Smooth muscle cell of the brain vasculature (primary cell): ENCODE results near the gene CEP19.
"Not testable (repeated sequence)": the region's sequence is repeated elsewhere in the genome, so short reads cannot be mapped to it uniquely, and the experiment has no call there.

Experiments used
- DNase-seq: peaks from one replicate; pipeline ENCODE4 v3.0.0-alpha.2; 2012; ENCODE audit warnings: low read depth, low spot score

CEP19 gene

DNA sequence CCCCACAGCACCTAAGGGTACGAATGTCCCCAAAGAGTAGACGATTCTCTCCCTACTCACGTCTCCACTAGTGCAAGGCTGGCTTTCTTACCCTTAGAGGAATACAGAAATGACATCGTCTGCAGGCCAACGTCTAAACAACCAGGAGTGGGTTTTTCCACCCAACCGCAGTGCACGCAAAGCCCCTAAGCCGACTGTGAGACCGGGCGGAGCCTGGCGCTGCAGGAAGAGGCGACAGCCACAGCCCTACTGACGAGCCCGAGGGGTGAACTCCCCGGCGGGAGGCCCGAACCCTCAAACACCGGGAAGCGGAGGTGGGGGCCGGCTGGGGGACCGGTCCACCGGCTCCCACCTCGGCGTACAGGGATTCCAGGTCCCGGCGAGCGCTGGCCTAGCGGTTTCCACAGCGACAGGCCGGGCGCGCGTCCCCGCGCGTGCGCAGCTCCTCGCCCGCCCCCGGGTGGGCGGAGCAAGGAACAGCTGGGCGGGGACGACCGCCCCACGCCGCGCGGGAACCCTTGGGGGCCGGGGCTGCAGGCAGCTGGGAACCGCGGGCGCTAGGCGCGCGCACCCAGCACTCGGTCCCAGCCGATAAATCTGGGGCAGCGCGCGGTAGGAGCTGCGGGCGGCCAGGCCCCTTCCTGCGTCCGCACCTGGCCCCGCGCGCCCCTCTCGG, at the start of gene CEP19, which contains the start of gene PIGX:
TSS of gene CEP19 (minus strand) at position 413 of the 676 bp plus-strand sequence. CDS start 3,593 bp downstream, outside the sequence.
TSS of gene PIGX (plus strand) at position 540 of the 676 bp plus-strand sequence.
- DNase-seq: peak; percentile 53

DNA sequence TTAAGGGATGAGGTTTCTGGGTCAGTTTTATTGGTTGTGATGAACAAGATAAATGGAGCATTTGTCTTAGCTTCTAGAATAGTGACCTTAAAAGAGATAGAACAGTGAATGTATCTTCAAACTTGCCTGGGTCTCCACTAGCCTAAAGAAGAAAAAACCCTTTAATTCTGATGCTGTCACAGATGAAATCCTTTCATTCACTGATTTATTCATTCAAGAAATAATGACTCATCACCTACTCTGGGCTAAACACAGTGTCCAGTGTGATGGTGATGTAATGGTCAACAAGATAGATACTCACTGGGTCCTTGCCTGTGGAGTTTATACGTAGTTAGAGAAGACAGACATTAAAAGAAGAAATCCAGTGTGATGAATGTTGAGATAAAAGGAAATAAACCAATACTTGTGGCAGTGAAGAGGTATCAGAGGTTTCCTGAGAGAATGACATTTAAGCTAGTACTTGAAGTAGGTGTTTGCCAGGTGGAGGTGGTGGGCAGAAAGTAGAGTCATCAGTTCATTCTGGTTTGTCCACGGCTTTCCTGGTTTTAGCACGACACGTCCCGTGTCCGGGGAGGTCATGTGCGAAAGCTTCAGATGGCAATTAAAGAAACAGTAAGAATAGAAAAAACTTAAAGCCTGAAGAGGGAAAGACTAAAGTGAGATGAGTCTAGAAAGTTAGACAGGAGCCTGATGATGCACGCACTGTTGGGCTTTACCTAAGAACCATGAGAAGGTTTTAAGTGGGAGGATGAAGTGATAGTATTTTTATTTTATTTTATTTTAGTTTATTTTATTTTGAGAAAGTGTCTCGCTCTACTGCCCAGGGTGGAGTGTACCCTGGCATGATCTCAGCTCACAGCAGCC, 46.1 kb upstream of the CEP19 start:
- DNase-seq: no peak

GRCh38 chr3:196756732-196757131, 44.7 kb upstream of the CEP19 start:
- DNase-seq: no peak

GRCh38 chr3:196754091-196754981, 42.3 kb upstream of the CEP19 start:
- DNase-seq: no peak

DNA sequence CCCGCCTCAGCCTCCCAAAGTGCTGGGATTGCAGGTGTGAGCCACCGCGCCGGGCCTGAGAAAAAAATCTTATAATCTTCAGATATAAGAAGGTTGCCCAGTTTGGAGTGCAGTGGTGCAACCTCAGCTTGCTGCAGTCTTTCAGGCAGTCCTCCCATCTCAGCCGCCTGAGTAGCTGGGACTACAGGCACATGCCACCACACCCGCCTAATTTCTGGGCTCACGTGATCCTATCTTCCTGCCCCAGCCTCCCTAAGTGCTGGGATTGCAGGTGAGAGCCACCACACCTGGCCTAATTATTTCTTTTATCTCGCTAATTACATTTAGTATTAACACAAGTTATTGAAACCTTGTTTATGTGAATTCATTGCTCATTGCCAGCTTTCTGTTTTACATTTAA, 41.2 kb upstream of the CEP19 start:
- DNase-seq: no peak

- DNase-seq: no peak
Measured at GRCh38 chr3:196749125-196749524, 37.1 kb upstream of the CEP19 start.

GRCh38 chr3:196743569-196743968, 31.5 kb upstream of the CEP19 start:
- not testable (repeated sequence) for DNase-seq

- DNase-seq: no peak
Measured at GRCh38 chr3:196741249-196741889, 29.3 kb upstream of the CEP19 start.

- peak; percentile 26 for DNase-seq
Measured at GRCh38 chr3:196740481-196741248, 28.6 kb upstream of the CEP19 start.

DNA sequence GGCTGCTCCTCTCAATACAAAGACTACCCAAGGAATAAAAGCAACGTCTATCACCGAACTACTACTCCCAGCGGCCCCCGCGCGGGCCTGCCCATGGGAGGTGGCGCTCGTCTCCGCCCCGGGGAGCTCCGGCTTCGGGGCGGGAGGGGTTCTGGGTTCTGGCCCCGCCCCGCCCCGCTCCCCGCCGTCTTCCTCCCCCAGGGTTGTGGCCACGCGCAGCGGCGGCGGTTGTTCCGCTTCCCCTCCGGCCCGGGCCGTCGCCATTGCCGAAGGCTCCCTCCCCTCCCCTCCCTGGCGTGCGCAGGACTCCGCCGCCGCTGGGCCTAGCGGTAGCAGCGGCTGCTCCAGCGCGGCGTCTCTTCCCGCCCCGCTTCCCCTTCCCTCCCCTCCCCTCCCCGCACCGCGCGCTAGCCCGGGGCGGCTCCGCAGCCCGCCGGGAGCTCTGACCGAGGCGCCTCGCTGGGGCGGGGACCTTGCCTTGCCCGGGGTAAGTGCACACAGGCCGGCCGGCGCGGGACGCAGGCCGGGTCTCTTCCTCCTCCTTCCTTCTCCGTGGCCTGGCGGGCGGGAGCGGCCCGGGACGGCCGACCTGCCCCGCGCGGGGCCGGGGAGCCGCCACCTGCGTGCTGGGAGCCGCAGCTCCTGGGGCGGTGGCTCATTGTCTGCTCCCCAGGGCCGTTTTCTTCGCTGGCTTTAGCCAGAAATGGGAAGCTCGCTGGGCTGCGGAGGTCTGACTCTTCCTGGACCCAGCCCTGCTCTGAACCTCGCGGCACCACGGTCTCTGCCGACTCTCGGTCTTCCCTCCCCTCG, 27.8 kb upstream of the CEP19 start, which contains the start of gene PAK2:
TSS of gene PAK2 (plus strand) at position 187 of the 810 bp plus-strand sequence. CDS start 42,790 bp downstream, outside the sequence.
- DNase-seq: peak; percentile 63

- DNase-seq: no peak
Measured at GRCh38 chr3:196737655-196738054, 25.6 kb upstream of the CEP19 start.

DNA sequence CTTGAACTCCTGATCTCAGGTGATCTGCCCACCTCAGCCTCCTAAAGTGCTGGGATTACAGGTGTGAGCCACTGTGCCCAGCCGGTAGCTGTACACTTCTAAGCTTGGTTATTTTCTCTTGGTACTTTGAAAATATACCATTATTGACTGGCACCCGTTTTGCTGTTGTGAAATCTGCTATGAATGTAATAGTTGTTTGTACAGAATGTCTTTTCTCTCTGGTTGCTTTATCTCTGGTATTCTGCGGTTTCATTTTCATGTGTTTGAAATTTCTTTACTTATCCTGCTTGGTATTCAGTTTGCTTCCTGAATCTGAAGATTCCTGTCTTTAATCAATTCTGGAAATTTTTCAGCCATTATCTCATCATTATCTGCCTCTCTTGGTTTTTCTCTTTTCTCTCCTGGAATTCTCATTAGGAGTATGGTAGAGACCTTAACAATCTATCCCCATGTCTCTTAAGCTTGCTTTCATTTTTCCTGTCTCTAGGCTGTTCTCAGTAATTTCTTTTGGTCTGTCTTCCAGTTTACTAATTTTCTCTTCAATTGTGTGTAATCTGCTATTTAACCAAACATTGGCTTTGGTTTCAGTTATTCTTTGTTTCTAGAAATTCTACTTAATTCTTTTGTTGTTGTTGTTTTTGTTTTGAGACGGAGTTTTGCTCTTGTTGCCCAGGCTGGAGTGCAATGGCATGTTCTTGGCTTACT, 24.8 kb upstream of the CEP19 start:
- no peak for DNase-seq

- no peak for DNase-seq
Measured at GRCh38 chr3:196735751-196736150, 23.7 kb upstream of the CEP19 start.

DNA sequence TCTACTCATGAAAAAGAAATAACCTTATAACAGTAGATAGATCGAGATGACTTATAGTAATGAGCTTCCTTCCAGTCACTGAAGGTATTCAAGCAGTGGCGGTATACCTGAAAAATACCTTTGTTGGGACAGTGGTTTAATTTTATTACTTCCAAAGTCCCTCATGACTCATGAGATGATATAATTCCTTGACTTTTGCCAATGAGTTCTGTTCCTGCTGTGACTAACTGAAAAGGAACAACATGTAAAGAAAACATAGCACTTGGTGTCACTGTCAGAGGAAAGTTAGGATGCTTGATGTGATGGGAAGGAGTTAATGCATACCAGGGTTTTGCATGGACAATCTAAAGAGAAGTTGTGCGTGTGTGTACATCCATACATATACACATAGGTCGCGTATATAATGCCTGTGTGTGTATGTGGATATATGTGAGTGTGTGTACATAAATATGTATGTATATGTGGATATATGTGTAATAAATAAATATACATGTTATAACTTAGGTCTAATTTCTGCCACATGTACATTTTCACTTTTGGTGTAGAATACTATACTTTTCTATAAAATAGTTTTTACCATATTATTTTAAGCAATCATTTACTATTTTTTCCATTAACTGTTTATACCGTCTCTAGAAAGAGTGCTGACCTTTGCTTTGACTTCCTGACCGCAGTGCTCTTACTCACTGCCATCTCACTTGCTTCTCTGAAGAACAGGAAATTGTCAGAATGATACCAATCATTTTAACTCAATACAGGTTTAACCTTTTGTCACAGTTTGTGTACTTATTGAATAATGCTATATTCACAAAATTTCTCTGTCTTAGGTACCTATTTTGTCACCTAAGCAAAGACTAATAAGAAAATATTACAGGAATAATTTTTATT, 15.0 kb upstream of the CEP19 start:
- DNase-seq: peak; percentile 21

- no peak for DNase-seq
Measured at GRCh38 chr3:196721097-196721496, 9.0 kb upstream of the CEP19 start.

GRCh38 chr3:196717162-196717561, 5.1 kb upstream of the CEP19 start:
- DNase-seq: not testable (repeated sequence)

GRCh38 chr3:196712514-196713413, 714 bp upstream of the CEP19 start:
- peak; percentile 32 for DNase-seq
